GM10266 (cell line): ENCODE measurements around the gene LGR5.

Experiments used
- DNase-seq: peaks from one replicate; pipeline ENCODE4 v3.0.0; 2012; ENCODE audit errors: extremely low spot score
- TF ChIP-seq, protein P1 (sequence below): IDR thresholded peaks from 2 replicates; pipeline ENCODE4 v1.5.1; 2012; ENCODE audit warnings: mild to moderate bottlenecking, low read depth; ENCODE audit not compliant: control insufficient read depth, insufficient read depth; ENCODE audit errors: missing control alignments

The LGR5 gene

DNA sequence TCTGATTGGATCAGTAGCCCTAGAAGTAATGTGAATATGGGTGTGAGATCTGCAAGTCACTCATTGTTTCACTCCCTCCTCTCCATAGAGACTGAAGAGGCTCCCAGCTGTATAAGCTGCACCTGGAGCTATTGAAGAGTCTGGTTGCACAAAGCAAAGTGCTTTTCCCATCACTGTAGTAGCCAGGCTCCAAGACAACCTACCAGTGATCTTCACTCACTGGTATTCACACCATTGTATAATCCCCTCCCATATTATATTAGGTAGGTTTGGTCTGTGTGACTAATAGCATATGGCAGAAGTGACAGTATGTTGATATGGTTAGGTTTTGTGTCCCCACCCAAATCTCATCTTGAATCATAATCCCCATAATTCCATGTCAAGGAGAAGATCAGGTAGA, 159.6 kb downstream of the LGR5 start:
- TF ChIP-seq, protein P1, sequence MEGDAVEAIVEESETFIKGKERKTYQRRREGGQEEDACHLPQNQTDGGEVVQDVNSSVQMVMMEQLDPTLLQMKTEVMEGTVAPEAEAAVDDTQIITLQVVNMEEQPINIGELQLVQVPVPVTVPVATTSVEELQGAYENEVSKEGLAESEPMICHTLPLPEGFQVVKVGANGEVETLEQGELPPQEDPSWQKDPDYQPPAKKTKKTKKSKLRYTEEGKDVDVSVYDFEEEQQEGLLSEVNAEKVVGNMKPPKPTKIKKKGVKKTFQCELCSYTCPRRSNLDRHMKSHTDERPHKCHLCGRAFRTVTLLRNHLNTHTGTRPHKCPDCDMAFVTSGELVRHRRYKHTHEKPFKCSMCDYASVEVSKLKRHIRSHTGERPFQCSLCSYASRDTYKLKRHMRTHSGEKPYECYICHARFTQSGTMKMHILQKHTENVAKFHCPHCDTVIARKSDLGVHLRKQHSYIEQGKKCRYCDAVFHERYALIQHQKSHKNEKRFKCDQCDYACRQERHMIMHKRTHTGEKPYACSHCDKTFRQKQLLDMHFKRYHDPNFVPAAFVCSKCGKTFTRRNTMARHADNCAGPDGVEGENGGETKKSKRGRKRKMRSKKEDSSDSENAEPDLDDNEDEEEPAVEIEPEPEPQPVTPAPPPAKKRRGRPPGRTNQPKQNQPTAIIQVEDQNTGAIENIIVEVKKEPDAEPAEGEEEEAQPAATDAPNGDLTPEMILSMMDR: no peak
- no peak for DNase-seq

DNA sequence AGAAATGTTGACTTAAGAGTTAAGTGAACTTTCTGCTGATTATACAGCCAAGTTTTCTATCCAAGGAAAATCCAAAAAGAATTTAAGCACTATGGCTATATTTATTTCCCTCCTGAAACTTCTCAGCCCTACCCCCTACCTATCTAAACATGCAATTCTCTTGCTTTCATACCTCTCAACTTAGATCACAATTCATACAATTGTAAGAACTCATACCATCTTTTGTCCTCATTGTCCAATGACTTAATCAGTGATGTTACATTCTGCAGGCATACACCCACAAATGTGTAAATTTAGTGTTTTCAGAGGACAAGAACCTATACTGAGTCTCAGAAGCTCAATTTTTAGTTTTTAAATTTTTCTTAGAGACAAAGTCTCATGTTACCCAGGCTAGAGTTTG, 161.9 kb downstream of the LGR5 start:
- no peak for DNase-seq
- TF ChIP-seq, protein P1: no peak

DNA sequence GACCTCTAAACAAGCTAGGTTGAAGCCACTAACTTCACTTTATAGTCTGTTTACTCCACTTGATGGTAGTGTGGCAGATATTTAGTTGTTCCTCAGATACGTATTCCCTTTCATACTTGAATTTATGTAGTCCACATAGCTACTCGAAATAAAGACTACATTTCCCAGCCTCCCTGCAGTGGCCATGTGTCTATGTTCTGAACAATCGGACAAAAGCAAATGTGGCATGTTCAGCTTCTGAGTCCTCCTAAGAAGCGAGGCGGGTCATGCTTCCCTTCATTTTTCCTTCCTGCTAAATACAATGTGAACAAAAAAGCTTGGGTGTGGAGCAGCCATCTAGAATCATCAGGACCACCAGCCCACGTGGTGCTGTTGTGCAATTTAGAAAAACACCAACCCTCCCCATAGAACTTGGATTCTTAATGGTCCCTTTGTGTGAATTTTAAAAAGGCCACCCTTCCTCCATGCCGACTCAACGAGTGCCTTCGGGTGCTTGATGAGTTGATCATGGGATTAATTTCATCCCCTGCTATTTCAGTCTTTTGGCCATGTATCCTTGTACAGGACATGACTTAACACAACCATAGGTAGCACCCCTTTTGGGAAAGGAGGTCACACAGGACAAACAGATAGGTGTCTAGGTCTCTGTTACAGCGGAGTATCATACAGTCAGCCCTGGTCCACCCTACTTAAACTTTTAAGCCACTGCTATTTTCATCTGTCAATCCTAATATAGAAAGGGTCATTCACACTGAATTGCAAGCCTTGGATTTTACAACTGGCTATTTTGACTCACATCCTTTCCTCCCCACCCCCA, 163.4 kb downstream of the LGR5 start:
- no peak for DNase-seq
- TF ChIP-seq, protein P1: no peak

DNA sequence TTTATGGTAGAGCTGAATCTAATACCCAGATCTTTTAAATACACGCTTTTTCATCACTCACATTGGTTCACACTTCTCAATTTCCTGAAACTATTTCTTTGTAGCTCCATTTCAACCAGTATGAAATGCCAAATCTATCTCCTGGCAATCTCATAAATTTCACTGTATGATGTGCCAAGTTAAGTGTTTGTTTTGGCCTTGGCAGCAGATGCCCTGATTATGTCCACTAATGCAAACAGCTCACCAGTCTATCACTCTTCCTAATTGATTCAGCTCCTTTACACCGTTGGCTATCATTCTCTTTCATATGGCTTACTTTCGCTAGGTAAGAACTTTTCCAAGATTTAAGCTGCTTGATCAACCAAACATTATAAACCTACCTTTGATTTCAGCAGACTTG, 165.4 kb downstream of the LGR5 start:
- no peak for DNase-seq
- TF ChIP-seq, protein P1: no peak

DNA sequence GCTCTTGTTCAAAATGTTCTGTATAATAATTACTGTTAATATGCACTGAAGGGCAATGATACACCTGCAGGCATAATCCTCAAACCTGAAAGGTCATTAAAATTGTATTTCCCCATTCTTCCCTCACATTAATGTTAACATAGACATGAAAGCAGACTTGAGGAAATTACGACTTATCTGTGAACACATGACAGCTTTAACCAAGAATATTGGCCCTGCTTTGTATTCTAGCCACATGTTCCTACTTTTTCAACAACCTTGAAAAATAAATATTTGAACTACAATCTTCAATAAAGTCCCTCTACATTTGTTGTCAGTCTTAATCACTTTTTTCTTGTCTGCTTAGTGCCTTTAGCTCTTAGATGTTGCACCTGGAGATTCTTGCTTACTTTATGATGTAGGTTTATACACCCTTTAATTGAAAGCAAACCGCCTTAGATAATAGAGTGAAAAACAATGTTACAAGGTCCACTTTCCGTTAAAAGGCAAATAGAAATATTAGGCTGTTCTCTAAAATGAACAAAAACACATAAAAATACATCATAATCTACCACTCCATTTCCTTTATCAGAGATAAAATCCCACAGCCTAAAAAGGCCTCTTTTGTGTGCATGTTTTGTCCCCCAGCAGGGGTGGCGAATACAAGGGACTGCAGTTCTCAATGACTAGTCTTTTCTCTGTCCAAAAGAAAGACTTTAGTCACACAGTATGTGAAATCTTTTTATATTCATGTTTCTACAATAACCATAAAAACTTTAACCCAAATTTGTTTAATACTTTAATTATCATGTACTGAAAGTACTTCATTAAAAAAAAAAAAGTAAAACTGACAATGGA, 168.1 kb downstream of the LGR5 start:
- TF ChIP-seq, protein P1: no peak
- DNase-seq: no peak

DNA sequence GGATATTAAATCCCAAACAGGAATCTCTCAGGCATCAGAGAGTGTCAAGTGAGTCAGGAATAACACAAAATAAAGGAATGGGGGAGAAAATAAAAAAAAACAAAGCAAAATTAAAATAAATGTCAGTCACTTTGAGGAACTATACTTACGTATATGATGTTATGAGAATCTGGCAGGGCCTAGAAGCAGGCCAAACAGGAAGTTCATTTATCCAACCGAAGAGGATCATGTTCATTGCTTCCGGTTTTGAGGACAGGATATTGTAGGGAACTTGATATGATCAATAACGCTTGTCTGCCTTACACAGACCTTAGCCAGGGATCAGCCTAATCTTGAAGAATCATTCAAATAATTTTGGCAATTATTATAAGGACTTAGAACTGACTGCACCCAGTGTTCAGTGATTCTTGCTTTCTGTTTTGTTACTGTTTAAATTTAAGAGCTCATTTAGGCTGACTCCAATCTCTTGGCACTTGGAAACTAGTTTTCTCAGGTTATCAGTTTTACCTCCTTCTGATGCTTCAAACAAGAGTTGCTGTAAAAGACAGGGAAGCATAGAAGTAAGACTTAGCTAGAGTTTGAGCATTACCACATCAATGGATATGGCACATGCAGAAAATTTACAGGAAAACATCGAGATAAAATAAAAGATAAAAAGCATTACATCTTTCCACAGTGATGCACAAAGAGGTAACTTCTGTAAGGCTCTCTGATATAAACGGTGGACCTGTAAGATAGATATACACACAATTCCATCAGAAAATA, 170.6 kb downstream of the LGR5 start:
- no peak for DNase-seq
- TF ChIP-seq, protein P1: no peak
